GM12891 (cell line): Measurements from ENCODE around the gene KCTD14.

ENCODE experiments used
- POLR2A ChIP-seq: IDR thresholded peaks from 2 replicates; pipeline ENCODE4 v1.6.1; 2011; ENCODE audit warnings: low read depth, low read length, control low read depth
- POLR2AphosphoS5 ChIP-seq: IDR thresholded peaks from 2 replicates; pipeline ENCODE4 v1.6.1; 2011; ENCODE audit warnings: low read depth, low read length, control low read depth

DNA sequence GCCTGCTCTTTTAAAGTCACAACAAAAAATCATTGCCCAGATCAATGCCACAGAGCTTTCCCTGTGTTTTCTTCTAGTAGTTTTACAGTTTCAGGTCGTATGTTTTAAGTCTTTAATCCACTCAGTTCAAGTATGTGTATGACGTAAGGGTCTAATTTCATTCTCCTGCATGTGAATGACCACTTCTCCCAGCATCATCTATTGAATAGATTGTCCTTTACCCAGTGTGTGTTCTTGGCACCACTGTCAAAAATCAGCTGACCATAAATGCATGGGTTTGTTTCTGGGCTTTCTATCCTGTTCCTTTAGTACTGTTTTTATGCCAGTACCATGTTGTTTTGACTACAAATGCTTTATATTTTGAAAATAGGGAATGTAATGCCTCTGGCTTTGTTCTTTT is 56.7 kb downstream of the KCTD14 start:
- TF ChIP-seq POLR2AphosphoS5: no peak
- no peak for TF ChIP-seq POLR2A
